K562 (cell line): ENCODE measurements around the gene PLCD4. TPM values are rescaled to one million over a fixed set of nuclear protein-coding genes. Genes with fewer than 3 reads are reported as not detected.

ENCODE experiments used
- BACH1 ChIP-seq: fragments of 200-800 bp; sonication (Bioruptor generic); IDR thresholded peaks from 2 replicates; pipeline ENCODE4 v1.6.1; 2016; ENCODE audit warnings: missing genetic modification characterization, missing compliant biosample characterization
- FOS ChIP-seq: IDR thresholded peaks from 3 replicates; pipeline ENCODE4 v1.6.1; 2011; ENCODE audit not compliant: insufficient read length; ENCODE audit errors: extremely low read depth
- FOXM1 ChIP-seq, 2 experiments: fragments of 450-650 bp in 1 of 2; sonication (generic) in 1 of 2; formaldehyde crosslinking in 1 of 2; IDR thresholded peaks; 2 replicates each; pipeline versions ENCODE4 v1.6.1 to v1.9.0; 2017 to 2022; ENCODE audit warnings: low read depth in 2 of 2, mild to moderate bottlenecking in 2 of 2, missing genetic modification reagents in 1 of 2, moderate library complexity in 1 of 2
- HMG20B ChIP-seq: fragments of 250-450 bp; sonication (Bioruptor Pico); IDR thresholded peaks from 2 replicates; pipeline ENCODE4 v1.5.0; 2021; ENCODE audit warnings: mild to moderate bottlenecking
- KAT7 ChIP-seq: sonication (generic); formaldehyde crosslinking; IDR thresholded peaks from 2 replicates; pipeline ENCODE4 v1.8.0; 2022; ENCODE audit warnings: missing genetic modification reagents, mild to moderate bottlenecking, borderline replicate concordance
- KLF13 ChIP-seq: fragments of 450-650 bp; IDR thresholded peaks from 2 replicates; pipeline ENCODE4 v1.6.1; 2016; ENCODE audit warnings: missing genetic modification characterization, low read depth, mild to moderate bottlenecking, missing compliant biosample characterization, moderate library complexity, borderline replicate concordance
- MCM2 ChIP-seq: fragments of 450-650 bp; IDR thresholded peaks from 2 replicates; pipeline ENCODE4 v1.6.1; 2017; ENCODE audit warnings: low read depth, mild to moderate bottlenecking
- NBN ChIP-seq: fragments of 450-650 bp; IDR thresholded peaks from 2 replicates; pipeline ENCODE4 v1.6.1; 2016; ENCODE audit warnings: low read depth, mild to moderate bottlenecking
- PHTF2 ChIP-seq: fragments of 250-450 bp; sonication (Bioruptor Pico); IDR thresholded peaks from 2 replicates; pipeline ENCODE4 v1.5.0; 2021; ENCODE audit warnings: mild to moderate bottlenecking
- POLR2AphosphoS5 ChIP-seq: IDR thresholded peaks from 2 replicates; pipeline ENCODE4 v1.6.1; 2011; ENCODE audit warnings: mild to moderate bottlenecking, low read depth, low read length, moderate library complexity; ENCODE audit not compliant: control insufficient read depth, insufficient read depth
- POLR2B ChIP-seq: fragments of 450-650 bp; IDR thresholded peaks from 2 replicates; pipeline ENCODE4 v1.6.1; 2018; ENCODE audit warnings: low read depth; ENCODE audit not compliant: partially characterized antibody
- RBM25 ChIP-seq: fragments of 200-400 bp; formaldehyde crosslinking; IDR thresholded peaks from 2 replicates; pipeline ENCODE4 v1.6.1; 2018; ENCODE audit warnings: low read length, low read depth, moderate library complexity; ENCODE audit not compliant: severe bottlenecking
- SMAD4 ChIP-seq: fragments of 250-450 bp; sonication (Bioruptor Pico); conservative IDR thresholded peaks from 2 replicates; pipeline ENCODE4 v1.8.0; 2021; ENCODE audit warnings: inconsistent platforms, mild to moderate bottlenecking, moderate library complexity
- TAF9B ChIP-seq: fragments of 450-650 bp; IDR thresholded peaks from 2 replicates; pipeline ENCODE4 v1.6.1; 2018; ENCODE audit warnings: mild to moderate bottlenecking; ENCODE audit not compliant: partially characterized antibody
- ZNF217 ChIP-seq: sonication (generic); formaldehyde crosslinking; IDR thresholded peaks from 2 replicates; pipeline ENCODE4 v1.8.0; 2022; ENCODE audit warnings: mild to moderate bottlenecking, missing genetic modification reagents
- ZNF561 ChIP-seq: fragments of 450-650 bp; formaldehyde crosslinking; conservative IDR thresholded peaks from 2 replicates; pipeline ENCODE4 v1.4.0; 2020; ENCODE audit warnings: mild to moderate bottlenecking, moderate library complexity
- polyA plus RNA-seq, 8 experiments: library from polyadenylated mRNA; depleted of rRNA in 4 of 8; stranded (reverse) in 5 of 8; unstranded in 3 of 8; fragments of >200 nt; fragmentation: Nextera tagmentation in 2 of 8; fragmentation: Illumina TruSeq in 1 of 8; extraction: Ambion mirVana in 2 of 8; extraction: Trizol in 1 of 8; gene quantifications; 2 replicates each; pipeline versions ENCODE4 v1.2.1 to v1.2.3, GENCODE V29; 2011 to 2014; ENCODE audit warnings: inconsistent platforms in 1 of 8, missing spikeins in 1 of 8
- total RNA-seq, 7 experiments: library from RNA; depleted of rRNA in 6 of 7; stranded (reverse); fragments of >200 nt in 6 of 7; fragmentation: Illumina TruSeq in 2 of 7; extraction: Trizol in 2 of 7; gene quantifications; 2 replicates each; pipeline versions ENCODE4 v1.2.1 to v1.2.3, GENCODE V29; 2011 to 2021; ENCODE audit warnings: low replicate concordance in 1 of 7
- TF ChIP-seq, protein P1 (sequence below): fragments of 450-650 bp; IDR thresholded peaks from 2 replicates; pipeline ENCODE4 v1.6.1; 2016; ENCODE audit warnings: low read depth, mild to moderate bottlenecking, moderate library complexity
- TF ChIP-seq, protein P2 (sequence below): fragments of 250-450 bp; sonication (Bioruptor Pico); IDR thresholded peaks from 2 replicates; pipeline ENCODE4 v1.8.0; 2022; ENCODE audit warnings: inconsistent platforms, mild to moderate bottlenecking, moderate library complexity, borderline replicate concordance
- TF ChIP-seq, protein P3 (sequence below): fragments of 250-450 bp; sonication (Bioruptor Pico); IDR thresholded peaks from 2 replicates; pipeline ENCODE4 v1.8.0; 2021; ENCODE audit warnings: moderate library complexity, mild to moderate bottlenecking, inconsistent platforms
- TF ChIP-seq, protein P4 (sequence below): sonication (generic); formaldehyde crosslinking; IDR thresholded peaks from 2 replicates; pipeline ENCODE4 v1.9.0; 2022; ENCODE audit warnings: mild to moderate bottlenecking, missing genetic modification reagents
- TF ChIP-seq, protein P5 (sequence below): IDR thresholded peaks from 2 replicates; pipeline ENCODE4 v1.6.1; 2011; ENCODE audit not compliant: insufficient read length; ENCODE audit errors: extremely low read depth
- TF ChIP-seq, protein P6 (sequence below): IDR thresholded peaks from 2 replicates; pipeline ENCODE4 v1.6.1; 2016; ENCODE audit warnings: missing genetic modification characterization, missing compliant biosample characterization
- TF ChIP-seq, protein P7 (sequence below): fragments of 450-650 bp; formaldehyde crosslinking; IDR thresholded peaks from 2 replicates; pipeline ENCODE4 v1.4.0; 2020; ENCODE audit warnings: mild to moderate bottlenecking, moderate library complexity

PLCD4 gene
- total and polyA plus RNA-seq, 9 of the 15 experiments (the other 6 are each of a cell fraction or from before 2014, with no cell fraction given), result 0.13 to 0.38 TPM; not detected in 7

DNA sequence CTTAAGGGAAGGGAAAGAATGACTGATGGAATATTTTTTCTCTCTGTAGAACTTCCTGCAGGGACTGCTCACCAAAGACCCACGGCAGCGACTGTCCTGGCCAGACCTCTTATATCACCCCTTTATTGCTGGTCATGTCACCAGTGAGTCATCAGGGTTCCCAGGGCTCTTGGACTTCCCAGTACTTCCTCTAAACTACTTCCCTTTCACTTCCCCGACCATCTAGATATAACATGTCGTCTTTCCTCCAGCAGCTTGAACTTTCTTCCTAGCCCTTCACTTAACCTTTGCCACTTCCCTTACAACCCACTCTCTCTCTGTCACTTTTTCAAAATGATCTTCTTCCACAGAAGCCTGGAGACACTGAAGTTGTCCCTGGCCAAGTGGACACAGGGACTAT is 71.4 kb downstream of the PLCD4 start (continued):
- TF ChIP-seq, protein P1, sequence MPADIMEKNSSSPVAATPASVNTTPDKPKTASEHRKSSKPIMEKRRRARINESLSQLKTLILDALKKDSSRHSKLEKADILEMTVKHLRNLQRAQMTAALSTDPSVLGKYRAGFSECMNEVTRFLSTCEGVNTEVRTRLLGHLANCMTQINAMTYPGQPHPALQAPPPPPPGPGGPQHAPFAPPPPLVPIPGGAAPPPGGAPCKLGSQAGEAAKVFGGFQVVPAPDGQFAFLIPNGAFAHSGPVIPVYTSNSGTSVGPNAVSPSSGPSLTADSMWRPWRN, result no peak
- TF ChIP-seq, protein P2, sequence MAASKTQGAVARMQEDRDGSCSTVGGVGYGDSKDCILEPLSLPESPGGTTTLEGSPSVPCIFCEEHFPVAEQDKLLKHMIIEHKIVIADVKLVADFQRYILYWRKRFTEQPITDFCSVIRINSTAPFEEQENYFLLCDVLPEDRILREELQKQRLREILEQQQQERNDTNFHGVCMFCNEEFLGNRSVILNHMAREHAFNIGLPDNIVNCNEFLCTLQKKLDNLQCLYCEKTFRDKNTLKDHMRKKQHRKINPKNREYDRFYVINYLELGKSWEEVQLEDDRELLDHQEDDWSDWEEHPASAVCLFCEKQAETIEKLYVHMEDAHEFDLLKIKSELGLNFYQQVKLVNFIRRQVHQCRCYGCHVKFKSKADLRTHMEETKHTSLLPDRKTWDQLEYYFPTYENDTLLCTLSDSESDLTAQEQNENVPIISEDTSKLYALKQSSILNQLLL, result no peak
- TF ChIP-seq SMAD4 (CRISPR knock-in tag), result no peak
- TF ChIP-seq ZNF561 (CRISPR knock-in tag), result no peak
- no peak for TF ChIP-seq FOXM1 (IDR thresholded peaks at IDR 0.05; ENCODE audit: low read depth)
- no peak for TF ChIP-seq FOXM1 (CRISPR knock-in tag; IDR thresholded peaks at IDR 0.05; ENCODE audit: low read depth)
- no peak for TF ChIP-seq KLF13 (tag)
- no peak for TF ChIP-seq KAT7
- TF ChIP-seq MCM2, result no peak
- TF ChIP-seq TAF9B, result no peak
- TF ChIP-seq, protein P3, sequence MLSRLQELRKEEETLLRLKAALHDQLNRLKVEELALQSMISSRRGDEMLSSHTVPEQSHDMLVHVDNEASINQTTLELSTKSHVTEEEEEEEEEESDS (CRISPR knock-in tag), result no peak
- TF ChIP-seq FOS, result peak; percentile 45
- TF ChIP-seq BACH1, result no peak
- no peak for TF ChIP-seq NBN
- no peak for TF ChIP-seq RBM25
- TF ChIP-seq, protein P4, sequence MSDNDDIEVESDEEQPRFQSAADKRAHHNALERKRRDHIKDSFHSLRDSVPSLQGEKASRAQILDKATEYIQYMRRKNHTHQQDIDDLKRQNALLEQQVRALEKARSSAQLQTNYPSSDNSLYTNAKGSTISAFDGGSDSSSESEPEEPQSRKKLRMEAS (CRISPR knock-in tag), result no peak
- TF ChIP-seq, protein P5, sequence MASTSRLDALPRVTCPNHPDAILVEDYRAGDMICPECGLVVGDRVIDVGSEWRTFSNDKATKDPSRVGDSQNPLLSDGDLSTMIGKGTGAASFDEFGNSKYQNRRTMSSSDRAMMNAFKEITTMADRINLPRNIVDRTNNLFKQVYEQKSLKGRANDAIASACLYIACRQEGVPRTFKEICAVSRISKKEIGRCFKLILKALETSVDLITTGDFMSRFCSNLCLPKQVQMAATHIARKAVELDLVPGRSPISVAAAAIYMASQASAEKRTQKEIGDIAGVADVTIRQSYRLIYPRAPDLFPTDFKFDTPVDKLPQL, result no peak
- no peak for TF ChIP-seq PHTF2 (CRISPR knock-in tag)
- TF ChIP-seq, protein P6, sequence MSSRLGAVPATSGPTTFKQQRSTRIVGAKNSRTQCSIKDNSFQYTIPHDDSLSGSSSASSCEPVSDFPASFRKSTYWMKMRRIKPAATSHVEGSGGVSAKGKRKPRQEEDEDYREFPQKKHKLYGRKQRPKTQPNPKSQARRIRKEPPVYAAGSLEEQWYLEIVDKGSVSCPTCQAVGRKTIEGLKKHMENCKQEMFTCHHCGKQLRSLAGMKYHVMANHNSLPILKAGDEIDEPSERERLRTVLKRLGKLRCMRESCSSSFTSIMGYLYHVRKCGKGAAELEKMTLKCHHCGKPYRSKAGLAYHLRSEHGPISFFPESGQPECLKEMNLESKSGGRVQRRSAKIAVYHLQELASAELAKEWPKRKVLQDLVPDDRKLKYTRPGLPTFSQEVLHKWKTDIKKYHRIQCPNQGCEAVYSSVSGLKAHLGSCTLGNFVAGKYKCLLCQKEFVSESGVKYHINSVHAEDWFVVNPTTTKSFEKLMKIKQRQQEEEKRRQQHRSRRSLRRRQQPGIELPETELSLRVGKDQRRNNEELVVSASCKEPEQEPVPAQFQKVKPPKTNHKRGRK (tag), result no peak
- no peak for TF ChIP-seq HMG20B (CRISPR knock-in tag)
- no peak for TF ChIP-seq POLR2B
- TF ChIP-seq POLR2AphosphoS5, result no peak
- no peak for TF ChIP-seq ZNF217 (CRISPR knock-in tag)
- TF ChIP-seq, protein P7, sequence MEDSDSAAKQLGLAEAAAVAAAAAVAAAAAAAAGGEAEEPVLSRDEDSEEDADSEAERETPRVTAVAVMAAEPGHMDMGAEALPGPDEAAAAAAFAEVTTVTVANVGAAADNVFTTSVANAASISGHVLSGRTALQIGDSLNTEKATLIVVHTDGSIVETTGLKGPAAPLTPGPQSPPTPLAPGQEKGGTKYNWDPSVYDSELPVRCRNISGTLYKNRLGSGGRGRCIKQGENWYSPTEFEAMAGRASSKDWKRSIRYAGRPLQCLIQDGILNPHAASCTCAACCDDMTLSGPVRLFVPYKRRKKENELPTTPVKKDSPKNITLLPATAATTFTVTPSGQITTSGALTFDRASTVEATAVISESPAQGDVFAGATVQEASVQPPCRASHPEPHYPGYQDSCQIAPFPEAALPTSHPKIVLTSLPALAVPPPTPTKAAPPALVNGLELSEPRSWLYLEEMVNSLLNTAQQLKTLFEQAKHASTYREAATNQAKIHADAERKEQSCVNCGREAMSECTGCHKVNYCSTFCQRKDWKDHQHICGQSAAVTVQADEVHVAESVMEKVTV (CRISPR knock-in tag), result no peak
